Osteocyte (in vitro differentiated cells): ENCODE data around the gene OSBPL5. TPM values are rescaled to one million over a fixed set of nuclear protein-coding genes. Genes with fewer than 3 reads are reported as not detected.

Experiments
- DNase-seq: peaks from one replicate; pipeline ENCODE4 v3.0.0; 2021; ENCODE audit warnings: mixed read lengths; ENCODE audit not compliant: unreplicated experiment; ENCODE audit errors: extremely low spot score
- H3K27ac Mint-ChIP-seq: one replicate; pipeline ENCODE4 v1.8.0; 2021; ENCODE audit warnings: mild to moderate bottlenecking, mixed read lengths; ENCODE audit not compliant: unreplicated experiment
- H3K27me3 Mint-ChIP-seq: one replicate; pipeline ENCODE4 v1.8.0; 2021; ENCODE audit warnings: mixed read lengths; ENCODE audit not compliant: unreplicated experiment
- H3K36me3 Mint-ChIP-seq: one replicate; pipeline ENCODE4 v1.8.0; 2021; ENCODE audit warnings: mixed read lengths; ENCODE audit not compliant: unreplicated experiment
- H3K4me1 Mint-ChIP-seq: one replicate; pipeline ENCODE4 v1.8.0; 2021; ENCODE audit warnings: mixed read lengths; ENCODE audit not compliant: unreplicated experiment
- H3K4me3 Mint-ChIP-seq: one replicate; pipeline ENCODE4 v1.8.0; 2021; ENCODE audit warnings: mild to moderate bottlenecking, moderate library complexity, mixed read lengths; ENCODE audit not compliant: unreplicated experiment
- H3K9me3 Mint-ChIP-seq: one replicate; pipeline ENCODE4 v1.8.0; 2021; ENCODE audit warnings: mixed read lengths; ENCODE audit not compliant: unreplicated experiment
- total RNA-seq: library from RNA; stranded (reverse); gene quantifications from 2 replicates; pipeline ENCODE4 v1.2.1, GENCODE V29; 2021
- TF ChIP-seq, protein P1 (sequence below): fragments of 200-600 bp; sonication (generic); IDR thresholded peaks from 2 replicates; pipeline ENCODE4 v1.5.0; 2021; ENCODE audit warnings: antibody characterized with exemption, mild to moderate bottlenecking, moderate library complexity

Gene OSBPL5
- total RNA-seq, 1 donor from 2014 or later, result 47.9 TPM

DNA sequence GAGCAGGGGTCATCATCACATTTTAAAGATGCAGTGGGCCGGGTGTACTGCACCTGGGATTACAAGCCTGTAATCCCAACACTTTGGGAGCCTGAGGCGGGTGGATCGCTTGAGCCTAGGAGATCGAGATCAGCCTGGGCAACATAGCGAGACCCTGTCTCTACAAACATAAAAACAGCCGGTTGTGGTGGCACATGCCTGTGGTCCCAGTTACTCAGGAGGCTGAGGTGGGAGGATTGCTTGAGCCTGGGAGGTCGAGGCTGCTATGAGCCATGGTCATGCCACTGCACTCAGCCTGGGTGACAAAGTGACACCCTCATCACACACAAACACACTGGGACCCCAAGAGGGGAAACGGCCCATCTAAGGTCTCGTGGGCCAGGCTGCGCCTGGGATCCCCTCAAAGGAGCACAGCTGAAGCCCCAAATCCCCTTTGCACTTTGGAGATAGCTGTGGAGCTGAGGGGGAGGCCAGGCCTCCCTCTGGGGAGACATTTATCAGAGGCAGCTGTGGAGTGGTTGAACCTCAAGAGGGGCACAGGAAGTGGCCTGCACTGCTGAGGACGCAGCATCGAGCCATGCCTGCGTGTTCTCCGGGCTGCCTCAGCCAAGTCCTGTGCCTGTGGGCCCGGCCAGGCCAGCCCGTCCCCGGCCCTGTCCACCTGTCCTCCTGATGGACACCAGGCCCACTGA, 27.5 kb downstream of the OSBPL5 start:
- H3K9me3 Mint-ChIP-seq, result no peaks in the 10 kb centered on the region
- H3K4me1 Mint-ChIP-seq, result peaks cover 10% of the 10 kb centered on the region
- peaks cover 3% of the 10 kb centered on the region for H3K36me3 Mint-ChIP-seq
- H3K4me3 Mint-ChIP-seq, result no peak overlapping the region
- H3K27me3 Mint-ChIP-seq, result no peaks in the 10 kb centered on the region
- DNase-seq, result no peak
- H3K27ac Mint-ChIP-seq, result no peak overlapping the region
- TF ChIP-seq, protein P1, sequence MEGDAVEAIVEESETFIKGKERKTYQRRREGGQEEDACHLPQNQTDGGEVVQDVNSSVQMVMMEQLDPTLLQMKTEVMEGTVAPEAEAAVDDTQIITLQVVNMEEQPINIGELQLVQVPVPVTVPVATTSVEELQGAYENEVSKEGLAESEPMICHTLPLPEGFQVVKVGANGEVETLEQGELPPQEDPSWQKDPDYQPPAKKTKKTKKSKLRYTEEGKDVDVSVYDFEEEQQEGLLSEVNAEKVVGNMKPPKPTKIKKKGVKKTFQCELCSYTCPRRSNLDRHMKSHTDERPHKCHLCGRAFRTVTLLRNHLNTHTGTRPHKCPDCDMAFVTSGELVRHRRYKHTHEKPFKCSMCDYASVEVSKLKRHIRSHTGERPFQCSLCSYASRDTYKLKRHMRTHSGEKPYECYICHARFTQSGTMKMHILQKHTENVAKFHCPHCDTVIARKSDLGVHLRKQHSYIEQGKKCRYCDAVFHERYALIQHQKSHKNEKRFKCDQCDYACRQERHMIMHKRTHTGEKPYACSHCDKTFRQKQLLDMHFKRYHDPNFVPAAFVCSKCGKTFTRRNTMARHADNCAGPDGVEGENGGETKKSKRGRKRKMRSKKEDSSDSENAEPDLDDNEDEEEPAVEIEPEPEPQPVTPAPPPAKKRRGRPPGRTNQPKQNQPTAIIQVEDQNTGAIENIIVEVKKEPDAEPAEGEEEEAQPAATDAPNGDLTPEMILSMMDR, result no peak

DNA sequence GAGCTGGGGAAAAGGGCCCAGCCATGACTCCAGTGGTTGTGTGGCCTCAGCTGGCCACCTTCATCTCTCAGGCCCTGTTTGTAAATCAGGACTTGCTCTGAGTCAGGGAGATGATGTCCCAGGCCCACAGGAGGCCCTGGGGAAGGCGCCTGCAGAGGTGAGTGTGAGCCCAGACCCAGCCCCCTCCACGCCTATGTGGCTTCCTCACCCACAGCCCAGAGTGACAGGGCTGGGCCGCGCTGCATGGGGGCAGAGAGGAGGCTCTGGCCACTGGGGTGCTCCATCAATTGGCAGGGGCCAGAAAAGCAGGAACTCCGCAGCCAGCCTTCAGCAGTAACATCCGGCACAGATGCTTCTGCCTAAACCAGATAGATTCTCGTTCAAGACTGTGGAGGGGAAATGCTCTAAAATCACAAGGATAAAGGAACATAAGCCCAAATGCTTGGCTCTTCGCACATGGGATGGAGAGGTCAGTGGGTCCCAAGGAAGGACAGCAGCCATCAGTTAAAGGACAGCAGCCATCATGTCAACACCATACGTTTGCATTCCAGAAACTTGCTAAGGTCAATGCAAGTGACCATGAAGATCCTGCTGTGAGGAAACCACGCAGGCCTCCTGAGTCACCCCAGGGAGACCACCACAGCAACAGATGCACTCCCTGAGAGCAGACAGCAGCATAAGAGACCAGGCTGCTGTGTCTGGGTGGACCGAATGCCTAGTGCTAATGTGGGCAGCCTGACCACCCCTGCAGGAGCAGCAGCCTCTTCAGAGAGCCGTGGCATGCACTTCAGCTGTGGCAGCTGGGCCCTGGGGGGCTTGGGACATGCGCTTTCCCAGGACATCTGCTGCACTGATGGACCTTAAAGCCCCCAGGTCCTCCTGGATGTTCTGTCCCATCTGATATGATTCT, 28.3 kb downstream of the OSBPL5 start:
- H3K4me1 Mint-ChIP-seq, result peaks cover 10% of the 10 kb centered on the region
- H3K27ac Mint-ChIP-seq, result no peak overlapping the region
- H3K9me3 Mint-ChIP-seq, result no peaks in the 10 kb centered on the region
- TF ChIP-seq, protein P1, result no peak
- no peak overlapping the region for H3K4me3 Mint-ChIP-seq
- H3K27me3 Mint-ChIP-seq, result no peaks in the 10 kb centered on the region
- H3K36me3 Mint-ChIP-seq, result peaks cover 4% of the 10 kb centered on the region
- no peak for DNase-seq

DNA sequence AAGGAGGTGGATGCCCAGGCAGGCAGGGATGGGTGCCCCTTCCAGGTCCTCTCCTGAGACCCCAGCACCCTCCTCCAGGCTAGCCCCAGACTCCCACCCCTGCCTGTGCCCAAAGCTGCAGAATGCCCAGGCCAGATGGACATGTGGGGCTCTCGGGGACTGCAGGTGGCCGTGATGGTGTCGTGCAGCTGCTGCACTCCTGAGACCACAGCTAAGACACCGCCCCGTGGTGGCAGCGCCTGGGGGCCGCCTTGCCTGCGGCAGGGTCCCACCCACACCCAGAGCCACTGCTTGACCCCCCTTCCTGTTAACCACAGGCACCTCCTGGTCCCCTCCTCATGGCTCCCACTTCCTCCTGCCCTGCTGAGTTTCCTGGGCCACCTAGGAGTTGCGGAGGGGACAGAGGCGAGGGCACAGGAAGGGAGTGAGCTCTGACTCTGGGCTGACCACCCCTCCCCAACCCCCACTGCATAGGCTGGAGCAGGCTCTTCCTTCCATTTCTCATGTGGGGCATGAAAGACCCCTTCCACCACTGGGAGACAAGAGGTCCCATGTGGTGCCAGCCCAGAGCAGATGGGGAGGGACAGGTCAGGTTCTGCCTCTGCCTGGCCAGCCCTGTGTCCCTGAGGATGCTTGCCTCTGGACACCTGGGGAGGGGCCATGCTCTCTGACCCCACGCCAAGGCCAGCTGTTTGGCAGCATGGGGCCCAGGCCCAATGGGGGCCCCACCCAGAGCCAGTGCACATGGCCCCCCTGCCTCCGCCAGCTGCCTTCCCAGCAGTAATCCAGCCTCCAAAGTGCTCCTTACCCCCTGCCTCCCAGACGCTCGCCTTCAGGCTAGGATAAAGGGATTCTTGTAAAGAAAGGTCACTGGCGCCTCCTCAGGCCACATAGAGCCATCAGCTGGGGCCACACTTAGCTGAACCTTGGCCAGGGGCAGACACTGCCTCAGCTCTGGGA, 29.3 kb downstream of the OSBPL5 start:
- TF ChIP-seq, protein P1, result no peak
- no peaks in the 10 kb centered on the region for H3K27me3 Mint-ChIP-seq
- no peak overlapping the region for H3K27ac Mint-ChIP-seq

DNA sequence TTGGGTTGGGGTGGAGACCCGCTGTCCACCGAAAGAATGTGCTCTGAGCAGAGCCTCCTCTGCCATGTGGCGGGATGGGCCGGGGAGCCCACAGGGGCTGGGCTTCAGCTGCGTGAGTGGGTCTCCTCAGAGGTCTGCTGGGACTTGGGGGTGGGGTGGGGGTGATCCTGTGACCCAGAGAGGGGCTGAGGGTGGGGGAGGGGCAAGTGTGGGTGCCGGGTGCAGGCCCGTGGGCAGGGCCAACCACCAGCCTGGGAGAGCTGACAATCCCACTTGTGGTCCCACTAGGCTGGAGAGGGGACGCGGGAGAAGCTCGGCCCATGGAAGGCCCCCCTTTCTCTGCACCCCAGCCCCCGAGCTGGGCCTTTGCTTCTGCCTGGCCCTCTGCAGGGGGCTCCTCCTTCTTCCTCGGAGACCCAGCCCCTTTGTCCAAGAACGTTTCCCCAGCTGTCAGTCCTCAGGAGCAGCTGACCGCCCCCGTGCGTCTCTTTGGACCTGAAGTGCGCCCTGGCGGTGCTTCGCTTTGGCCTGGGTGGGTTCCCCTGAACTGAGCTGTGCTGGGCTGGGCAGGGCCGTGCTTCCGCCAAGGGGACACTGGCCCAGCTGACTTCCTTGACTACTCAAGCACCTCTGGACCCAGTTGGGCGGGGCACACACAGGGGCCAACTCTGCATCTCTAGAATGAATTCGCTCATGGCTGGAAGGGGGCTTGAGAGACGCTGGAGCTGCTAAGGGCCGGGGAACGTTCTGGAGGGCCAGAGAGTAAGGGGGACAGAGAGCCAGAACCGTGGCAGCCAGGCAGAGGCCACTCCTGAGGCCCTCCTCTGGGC, 30.2 kb downstream of the OSBPL5 start:
- peaks cover 4% of the 10 kb centered on the region for H3K36me3 Mint-ChIP-seq
- H3K27me3 Mint-ChIP-seq, result no peaks in the 10 kb centered on the region
- H3K27ac Mint-ChIP-seq, result no peak overlapping the region
- H3K4me1 Mint-ChIP-seq, result peaks cover 10% of the 10 kb centered on the region
- H3K9me3 Mint-ChIP-seq, result no peaks in the 10 kb centered on the region
- no peak for DNase-seq
- H3K4me3 Mint-ChIP-seq, result no peak overlapping the region
- TF ChIP-seq, protein P1, result no peak

More for the DNA sequence above, 29.3 kb downstream of the OSBPL5 start:
- H3K36me3 Mint-ChIP-seq, result peaks cover 4% of the 10 kb centered on the region
- no peak for DNase-seq
- peaks cover 10% of the 10 kb centered on the region for H3K4me1 Mint-ChIP-seq
- H3K4me3 Mint-ChIP-seq, result no peak overlapping the region
- no peaks in the 10 kb centered on the region for H3K9me3 Mint-ChIP-seq
